ENCODE data around the gene SLC7A6OS.
A peak's percentile ranks its signal among the peaks of the same experiment; 100 is the strongest.

Gene SLC7A6OS

GRCh38 chr16:68283346-68283745 lies 27.4 kb downstream of the SLC7A6OS start:
- Histone ChIP-seq H3K4me3 (ENCODE audit: insufficient read depth in 1 of 2, low read depth in 1 of 2, low read length in 2 of 2) (peak overlapping the region in 1 of 2 experiments; percentile 1), H3K23ac (ENCODE audit: low read length in 2 of 2) (no peak overlapping the region), H3K4ac (ENCODE audit: low read depth in 1 of 2, low read length in 2 of 2) (no peak overlapping the region), H3K36me3 (ENCODE audit: control insufficient read depth in 1 of 2, insufficient read depth in 2 of 2, low read depth in 1 of 2, low read length in 2 of 2) (peaks cover 32 to 46% of the 10 kb centered on the region in 2 experiments), H3K4me1 (ENCODE audit: control insufficient read depth, insufficient read depth, low read depth, low read length) (peaks cover 8% of the 10 kb centered on the region), H4K8ac (ENCODE audit: low read length) (no peak overlapping the region), H3K14ac (ENCODE audit: low read length in 2 of 2) (no peak overlapping the region), H3K18ac (ENCODE audit: low read depth in 1 of 2, low read length in 2 of 2) (no peak overlapping the region), H3K79me1 (replicated peaks; ENCODE audit: low read length, poor library complexity, severe bottlenecking) (peaks cover 52% of the 10 kb centered on the region), H3K27ac (ENCODE audit: low read length, poor library complexity, severe bottlenecking) (no peak overlapping the region), H3K9ac (ENCODE audit: low read length) (peak overlapping the region; percentile 51), H3K9me3 (ENCODE audit: control insufficient read depth, low read length) (no peaks in the 10 kb centered on the region), H2BK12ac (ENCODE audit: low read length in 2 of 2) (no peak overlapping the region), H2AFZ (ENCODE audit: low read depth, low read length) (no peak overlapping the region), H3K4me2 (ENCODE audit: low read length, poor library complexity, severe bottlenecking) (no peak overlapping the region), H3K27me3 (ENCODE audit: control insufficient read depth in 1 of 2, insufficient read depth in 1 of 2, low read length in 2 of 2) (no peaks in the 10 kb centered on the region), H2BK120ac (ENCODE audit: low read depth, low read length) (no peak overlapping the region), H2BK5ac (ENCODE audit: low read depth, low read length, poor library complexity, severe bottlenecking) (no peak overlapping the region), H2AK5ac (ENCODE audit: low read length, severe bottlenecking) (no peak overlapping the region), H2BK15ac (ENCODE audit: low read depth, poor library complexity, severe bottlenecking) (no peak overlapping the region), H4K91ac (ENCODE audit: low read length) (no peak overlapping the region)
- no peak for DNase-seq
- 77% methylated on average over 5 of the region's 5 CpGs for WGBS

GRCh38 chr16:68282064-68282452 lies 28.7 kb downstream of the SLC7A6OS start:
- H3K9ac ChIP-seq (ENCODE audit: low read length): no peak overlapping the region
- H3K18ac ChIP-seq (ENCODE audit: low read depth in 1 of 2, low read length in 2 of 2): no peak overlapping the region
- no peak overlapping the region for H4K91ac ChIP-seq (ENCODE audit: low read length)
- no peak overlapping the region for H2AK5ac ChIP-seq (ENCODE audit: low read length, severe bottlenecking)
- H2BK120ac ChIP-seq (ENCODE audit: low read depth, low read length): no peak overlapping the region
- no peak overlapping the region for H3K4ac ChIP-seq (ENCODE audit: low read depth in 1 of 2, low read length in 2 of 2)
- no peak overlapping the region for H4K8ac ChIP-seq (ENCODE audit: low read length)
- DNase-seq: no peak
- no peak overlapping the region for H2BK15ac ChIP-seq (ENCODE audit: low read depth, poor library complexity, severe bottlenecking)
- H2AFZ ChIP-seq (ENCODE audit: low read depth, low read length): no peak overlapping the region
- H3K27me3 ChIP-seq (ENCODE audit: control insufficient read depth in 1 of 2, insufficient read depth in 1 of 2, low read length in 2 of 2): no peaks in the 10 kb centered on the region
- H3K27ac ChIP-seq (ENCODE audit: low read length, poor library complexity, severe bottlenecking): no peak overlapping the region
- no peaks in the 10 kb centered on the region for H3K4me1 ChIP-seq (ENCODE audit: control insufficient read depth, insufficient read depth, low read depth, low read length)
- H3K79me1 ChIP-seq (replicated peaks; ENCODE audit: low read length, poor library complexity, severe bottlenecking): peaks cover 43% of the 10 kb centered on the region
- no peak overlapping the region for H3K4me2 ChIP-seq (ENCODE audit: low read length, poor library complexity, severe bottlenecking)
- H2BK5ac ChIP-seq (ENCODE audit: low read depth, low read length, poor library complexity, severe bottlenecking): no peak overlapping the region
- H3K36me3 ChIP-seq (ENCODE audit: control insufficient read depth in 1 of 2, insufficient read depth in 2 of 2, low read depth in 1 of 2, low read length in 2 of 2): peaks cover 22 to 46% of the 10 kb centered on the region in 2 experiments
- no peak overlapping the region for H3K23ac ChIP-seq (ENCODE audit: low read length in 2 of 2)
- WGBS: 96% methylated on average over 3 of the region's 4 CpGs
- no peaks in the 10 kb centered on the region for H3K9me3 ChIP-seq (ENCODE audit: control insufficient read depth, low read length)
- H2BK12ac ChIP-seq (ENCODE audit: low read length in 2 of 2): no peak overlapping the region
- no peak overlapping the region for H3K14ac ChIP-seq (ENCODE audit: low read length in 2 of 2)
- H3K4me3 ChIP-seq (ENCODE audit: insufficient read depth in 1 of 2, low read depth in 1 of 2, low read length in 2 of 2): no peak overlapping the region

- Histone ChIP-seq H2AK5ac (ENCODE audit: low read length, severe bottlenecking) (no peak overlapping the region), H4K8ac (ENCODE audit: low read length) (no peak overlapping the region), H3K23ac (ENCODE audit: low read length in 2 of 2) (no peak overlapping the region), H4K91ac (ENCODE audit: low read length) (no peak overlapping the region), H3K9ac (ENCODE audit: low read length) (no peak overlapping the region), H3K27ac (ENCODE audit: low read length, poor library complexity, severe bottlenecking) (no peak overlapping the region), H3K27me3 (ENCODE audit: control insufficient read depth in 1 of 2, insufficient read depth in 1 of 2, low read length in 2 of 2) (no peaks in the 10 kb centered on the region), H3K36me3 (ENCODE audit: control insufficient read depth in 1 of 2, insufficient read depth in 2 of 2, low read depth in 1 of 2, low read length in 2 of 2) (peaks cover 25 to 44% of the 10 kb centered on the region in 2 experiments), H3K4ac (ENCODE audit: low read depth in 1 of 2, low read length in 2 of 2) (no peak overlapping the region), H2AFZ (ENCODE audit: low read depth, low read length) (no peak overlapping the region), H2BK12ac (ENCODE audit: low read length in 2 of 2) (no peak overlapping the region), H2BK120ac (ENCODE audit: low read depth, low read length) (no peak overlapping the region), H2BK15ac (ENCODE audit: low read depth, poor library complexity, severe bottlenecking) (no peak overlapping the region), H3K18ac (ENCODE audit: low read depth in 1 of 2, low read length in 2 of 2) (no peak overlapping the region), H3K14ac (ENCODE audit: low read length in 2 of 2) (no peak overlapping the region), H3K4me2 (ENCODE audit: low read length, poor library complexity, severe bottlenecking) (no peak overlapping the region), H3K9me3 (ENCODE audit: control insufficient read depth, low read length) (no peaks in the 10 kb centered on the region), H3K4me3 (ENCODE audit: insufficient read depth in 1 of 2, low read depth in 1 of 2, low read length in 2 of 2) (no peak overlapping the region), H3K79me1 (replicated peaks; ENCODE audit: low read length, poor library complexity, severe bottlenecking) (peaks cover 40% of the 10 kb centered on the region), H2BK5ac (ENCODE audit: low read depth, low read length, poor library complexity, severe bottlenecking) (no peak overlapping the region), H3K4me1 (ENCODE audit: control insufficient read depth, insufficient read depth, low read depth, low read length) (no peaks in the 10 kb centered on the region)
- 96% methylated on average over 3 of the region's 4 CpGs for WGBS
- DNase-seq: no peak
These were observed 29.2 kb downstream of the SLC7A6OS start for GRCh38 chr16:68281368-68282063.

GRCh38 chr16:68279726-68280558 lies 30.8 kb downstream of the SLC7A6OS start:
- 96% methylated on average over 11 of the region's 13 CpGs for WGBS
- no peak overlapping the region for H3K4me2 ChIP-seq (ENCODE audit: low read length, poor library complexity, severe bottlenecking)
- peaks cover 26% of the 10 kb centered on the region for H3K79me1 ChIP-seq (replicated peaks; ENCODE audit: low read length, poor library complexity, severe bottlenecking)
- no peak for DNase-seq
- H2BK12ac ChIP-seq (ENCODE audit: low read length in 2 of 2): no peak overlapping the region
- no peak overlapping the region for H3K23ac ChIP-seq (ENCODE audit: low read length in 2 of 2)
- no peak overlapping the region for H3K4ac ChIP-seq (ENCODE audit: low read depth in 1 of 2, low read length in 2 of 2)
- no peak overlapping the region for H3K9ac ChIP-seq (ENCODE audit: low read length)
- no peak overlapping the region for H3K4me3 ChIP-seq (ENCODE audit: insufficient read depth in 1 of 2, low read depth in 1 of 2, low read length in 2 of 2)
- H2AK5ac ChIP-seq (ENCODE audit: low read length, severe bottlenecking): no peak overlapping the region
- no peak overlapping the region for H3K18ac ChIP-seq (ENCODE audit: low read depth in 1 of 2, low read length in 2 of 2)
- H2BK120ac ChIP-seq (ENCODE audit: low read depth, low read length): no peak overlapping the region
- no peak overlapping the region for H2BK15ac ChIP-seq (ENCODE audit: low read depth, poor library complexity, severe bottlenecking)
- H3K27ac ChIP-seq (ENCODE audit: low read length, poor library complexity, severe bottlenecking): no peak overlapping the region
- H4K8ac ChIP-seq (ENCODE audit: low read length): no peak overlapping the region
- H3K9me3 ChIP-seq (ENCODE audit: control insufficient read depth, low read length): no peaks in the 10 kb centered on the region
- H4K91ac ChIP-seq (ENCODE audit: low read length): no peak overlapping the region
- H3K14ac ChIP-seq (ENCODE audit: low read length in 2 of 2): no peak overlapping the region
- H3K36me3 ChIP-seq (ENCODE audit: control insufficient read depth in 1 of 2, insufficient read depth in 2 of 2, low read depth in 1 of 2, low read length in 2 of 2): peaks cover 26 to 43% of the 10 kb centered on the region in 2 experiments
- H3K4me1 ChIP-seq (ENCODE audit: control insufficient read depth, insufficient read depth, low read depth, low read length): no peaks in the 10 kb centered on the region
- no peaks in the 10 kb centered on the region for H3K27me3 ChIP-seq (ENCODE audit: control insufficient read depth in 1 of 2, insufficient read depth in 1 of 2, low read length in 2 of 2)
- H2BK5ac ChIP-seq (ENCODE audit: low read depth, low read length, poor library complexity, severe bottlenecking): no peak overlapping the region
- no peak overlapping the region for H2AFZ ChIP-seq (ENCODE audit: low read depth, low read length)
